Panc1 (cell line): ENCODE measurements around the gene FSTL4. TPM values are rescaled to one million over a fixed set of nuclear protein-coding genes. Genes with fewer than 3 reads are reported as not detected.

Experiments
- ATAC-seq: fragments of 200-7000 bp; cut with Tn5 transposase; 2 replicates; pipeline ENCODE4 v1.9.1; 2020; ENCODE audit warnings: mild to moderate bottlenecking, moderate library complexity
- BruUV-seq: library from RNA; stranded (reverse); fragments of 400-500 nt; replicated peaks from 2 replicates; lab custom pipeline; 2021; lab: Mats Ljungman, UMichigan
- CTCF ChIA-PET: fragments of 300-600 bp; sonication (Branson Sonifier 250); formaldehyde crosslinking; loops from one replicate; lab custom pipeline; 2022; ENCODE audit warnings: antibody characterized with exemption; lab: Charles Lee
- POLR2A ChIA-PET: fragments of 300-600 bp; sonication (Branson Sonifier 250); formaldehyde crosslinking; loops from one replicate; lab custom pipeline; 2022; ENCODE audit warnings: antibody characterized with exemption; lab: Charles Lee
- DNase-seq: peaks from one replicate; pipeline ENCODE4 v3.0.0-alpha.2; 2010; ENCODE audit warnings: low read depth, low spot score
- H3K27ac ChIP-seq: 2 replicates; pipeline ENCODE4 v1.5.1; 2011; ENCODE audit warnings: mild to moderate bottlenecking, low read length, inconsistent platforms
- H3K27me3 ChIP-seq: fragments of 200-500 bp; sonication (Bioruptor generic); 2 replicates; pipeline ENCODE4 v1.6.0; 2014; ENCODE audit warnings: low read length, inconsistent platforms; ENCODE audit not compliant: control insufficient read depth, insufficient read depth
- H3K36me3 ChIP-seq: fragments of 200-500 bp; sonication (Bioruptor generic); 2 replicates; pipeline ENCODE4 v1.5.1; 2014; ENCODE audit warnings: inconsistent platforms, mild to moderate bottlenecking, low read length, moderate library complexity; ENCODE audit not compliant: control insufficient read depth, insufficient read depth
- H3K4me1 ChIP-seq: 2 replicates; pipeline ENCODE4 v1.5.1; 2011; ENCODE audit warnings: inconsistent platforms, mild to moderate bottlenecking, low read length, moderate library complexity; ENCODE audit not compliant: control insufficient read depth, insufficient read depth
- H3K4me3 ChIP-seq, 2 experiments: 2 replicates each; pipeline ENCODE4 v1.5.1; 2011 to 2012; ENCODE audit warnings: low read depth in 2 of 2, low read length in 2 of 2, mild to moderate bottlenecking in 2 of 2, inconsistent platforms in 1 of 2, moderate library complexity in 1 of 2
- H3K9me3 ChIP-seq: fragments of 200-500 bp; sonication (Bioruptor generic); 2 replicates; pipeline ENCODE4 v1.5.1; 2014; ENCODE audit warnings: low read depth, mild to moderate bottlenecking, inconsistent platforms, low read length, moderate library complexity; ENCODE audit not compliant: control insufficient read depth, insufficient read depth
- CTCF ChIP-seq: fragments of 450-650 bp; IDR thresholded peaks from 2 replicates; pipeline ENCODE4 v1.5.1; 2017; ENCODE audit warnings: mild to moderate bottlenecking
- POLR2AphosphoS5 ChIP-seq: IDR thresholded peaks from 2 replicates; pipeline ENCODE4 v1.6.1; 2012; ENCODE audit warnings: mild to moderate bottlenecking, low read depth, low read length, moderate library complexity
- REST ChIP-seq, 2 experiments: IDR thresholded peaks; 2 replicates each; pipeline ENCODE4 v1.6.1; 2011 to 2012; ENCODE audit warnings: low read depth in 2 of 2, control low read depth in 1 of 2, low read length in 1 of 2, mild to moderate bottlenecking in 1 of 2, moderate library complexity in 1 of 2; ENCODE audit not compliant: insufficient read depth in 1 of 2
- SIN3A ChIP-seq: IDR thresholded peaks from 2 replicates; pipeline ENCODE4 v1.6.1; 2012; ENCODE audit warnings: low read depth, mild to moderate bottlenecking, low read length, moderate library complexity, borderline replicate concordance; ENCODE audit not compliant: insufficient read depth
- TCF7L2 ChIP-seq: IDR thresholded peaks from 2 replicates; pipeline ENCODE4 v1.6.1; 2011; ENCODE audit warnings: mild to moderate bottlenecking, low read depth, low read length, inconsistent platforms
- in situ Hi-C: cut with HindIII; loops from 2 replicates; pipeline ENCODE4 v1.10.0; 2016; ENCODE audit warnings: low sequenced_read_pairs, low pct_unique_long_range_greater_than_20kb
- intact Hi-C: fragments of 100-400 bp; cut with micrococcal nuclease; formaldehyde crosslinking; loops from one replicate; pipeline ENCODE4 v1.10.0; 2022; ENCODE audit not compliant: unreplicated experiment
- total RNA-seq: library from RNA; stranded (reverse); gene quantifications from one replicate; pipeline ENCODE4 v1.2.1, GENCODE V29; 2021; ENCODE audit not compliant: unreplicated experiment

FSTL4 gene
- total RNA-seq, 1 experiment from 2014 or later = 0.18 TPM

- intact Hi-C loops (no loop called here), in situ Hi-C loops (no loop called here)
- ATAC-seq (no peak), DNase-seq (no peak)
- no peak for TF ChIP-seq REST (IDR thresholded peaks at IDR 0.05; ENCODE audit: insufficient read depth in 1 of 2, low read depth in 2 of 2, low read length in 1 of 2)
- no peak for TF ChIP-seq SIN3A
- TF ChIP-seq CTCF = no peak
- no peak for TF ChIP-seq POLR2AphosphoS5
- TF ChIP-seq TCF7L2 = no peak
- Histone ChIP-seq H3K4me1 (no peaks in the 10 kb centered on the region), H3K4me3 (no peak overlapping the region), H3K9me3 (no peaks in the 10 kb centered on the region), H3K36me3 (no peaks in the 10 kb centered on the region), H3K27ac (no peak overlapping the region), H3K27me3 (0 out of 2 replicates have a peak, but pooled peaks cover 2% of the 10 kb centered on the region)
- ChIA-PET POLR2A (no interaction called here), CTCF (no interaction called here)
- BruUV-seq = no TSS peak
Measured at GRCh38 chr5:133467826-133468463, 144.4 kb downstream of the FSTL4 start.

GRCh38 chr5:133467335-133467779 is 145.0 kb downstream of the FSTL4 start:
- Histone ChIP-seq H3K36me3 (no peaks in the 10 kb centered on the region), H3K9me3 (no peaks in the 10 kb centered on the region), H3K4me3 (no peak overlapping the region), H3K4me1 (no peaks in the 10 kb centered on the region), H3K27me3 (0 out of 2 replicates have a peak, but pooled peaks cover under 1% of the 10 kb centered on the region), H3K27ac (no peak overlapping the region)
- TF ChIP-seq POLR2AphosphoS5 (no peak), SIN3A (no peak)
- ATAC-seq = no peak
- ChIA-PET CTCF (no interaction called here), POLR2A (no interaction called here)
- no TSS peak for BruUV-seq
- DNase-seq = no peak
- in situ Hi-C loops (no loop called here), intact Hi-C loops (no loop called here)
